Peyer's patch (tissue), 4 donors: ENCODE results near the gene ZBTB2.

Experiments used
- POLR2A ChIP-seq, 2 donors: fragments of 450-650 bp; IDR thresholded peaks; one replicate each; pipeline ENCODE4 v1.5.1; 2017; ENCODE audit warnings: antibody characterized with exemption in 2 of 2, mild to moderate bottlenecking in 2 of 2, moderate library complexity in 2 of 2
- TF ChIP-seq, protein P1 (sequence below), 6 experiments: fragments of 450-650 bp in 4 of 6; fragments of 200-600 bp in 2 of 6; sonication (generic) in 1 of 6; IDR thresholded peaks; one replicate each; pipeline ENCODE4 v1.5.1; 2017 to 2019; ENCODE audit warnings: antibody characterized with exemption in 6 of 6, mild to moderate bottlenecking in 3 of 6, moderate library complexity in 1 of 6

DNA sequence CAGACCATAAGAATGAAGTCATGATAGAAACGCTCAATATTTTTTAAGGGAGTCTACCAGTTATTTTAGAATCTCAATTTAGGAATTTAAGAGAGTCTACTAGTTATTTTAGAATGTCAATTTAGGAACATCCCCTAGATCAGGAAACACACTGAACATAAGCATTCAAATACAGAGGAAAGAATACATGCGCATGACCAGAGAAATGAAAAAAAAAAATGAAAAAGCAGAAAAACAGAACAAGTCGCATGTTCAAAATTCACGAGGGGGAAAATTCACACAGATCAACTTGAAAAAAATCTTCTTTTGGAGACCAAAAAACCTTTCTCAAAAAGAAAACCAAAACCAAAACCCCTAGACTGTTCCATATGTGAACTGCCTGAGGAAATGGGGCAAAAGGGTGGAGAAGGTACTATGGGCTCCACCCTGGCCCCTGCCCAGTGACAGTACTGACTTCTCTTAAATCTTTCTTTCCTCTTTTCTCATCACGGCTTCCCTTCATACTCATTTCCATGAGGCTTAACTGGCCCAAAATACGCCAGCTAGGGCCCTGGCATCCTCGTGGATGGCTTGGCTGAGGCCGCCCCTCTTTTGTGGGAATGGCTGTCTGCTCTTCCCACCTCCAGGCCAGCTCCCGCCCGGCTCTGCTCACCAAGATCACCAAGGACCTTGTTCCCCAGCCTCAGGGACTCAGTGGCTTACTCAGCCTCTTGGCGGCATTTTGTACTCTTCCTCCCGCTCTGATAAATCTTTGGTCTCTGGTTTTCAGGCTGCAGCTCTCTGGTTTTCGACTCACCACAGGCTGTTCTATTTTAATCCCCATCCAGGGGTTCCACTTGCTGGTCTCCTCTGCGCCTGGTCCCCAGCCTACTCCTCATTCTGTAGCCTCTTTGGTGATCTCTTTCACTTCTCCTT is 11.2 kb downstream of the ZBTB2 start:
- TF ChIP-seq, protein P1, sequence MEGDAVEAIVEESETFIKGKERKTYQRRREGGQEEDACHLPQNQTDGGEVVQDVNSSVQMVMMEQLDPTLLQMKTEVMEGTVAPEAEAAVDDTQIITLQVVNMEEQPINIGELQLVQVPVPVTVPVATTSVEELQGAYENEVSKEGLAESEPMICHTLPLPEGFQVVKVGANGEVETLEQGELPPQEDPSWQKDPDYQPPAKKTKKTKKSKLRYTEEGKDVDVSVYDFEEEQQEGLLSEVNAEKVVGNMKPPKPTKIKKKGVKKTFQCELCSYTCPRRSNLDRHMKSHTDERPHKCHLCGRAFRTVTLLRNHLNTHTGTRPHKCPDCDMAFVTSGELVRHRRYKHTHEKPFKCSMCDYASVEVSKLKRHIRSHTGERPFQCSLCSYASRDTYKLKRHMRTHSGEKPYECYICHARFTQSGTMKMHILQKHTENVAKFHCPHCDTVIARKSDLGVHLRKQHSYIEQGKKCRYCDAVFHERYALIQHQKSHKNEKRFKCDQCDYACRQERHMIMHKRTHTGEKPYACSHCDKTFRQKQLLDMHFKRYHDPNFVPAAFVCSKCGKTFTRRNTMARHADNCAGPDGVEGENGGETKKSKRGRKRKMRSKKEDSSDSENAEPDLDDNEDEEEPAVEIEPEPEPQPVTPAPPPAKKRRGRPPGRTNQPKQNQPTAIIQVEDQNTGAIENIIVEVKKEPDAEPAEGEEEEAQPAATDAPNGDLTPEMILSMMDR (IDR thresholded peaks at IDR 0.05) = no peak
- no peak for TF ChIP-seq POLR2A (IDR thresholded peaks at IDR 0.05)
